Esophagus squamous epithelium (tissue), 4 donors: Measurements from ENCODE around the gene ANKH.

Experiments
- CTCF ChIP-seq, 6 experiments: fragments of 450-650 bp in 4 of 6; fragments of 200-600 bp in 2 of 6; sonication (generic) in 2 of 6; IDR thresholded peaks; one replicate each; pipeline ENCODE4 v1.5.1; 2016 to 2019; ENCODE audit warnings: antibody characterized with exemption in 6 of 6, mild to moderate bottlenecking in 4 of 6, moderate library complexity in 4 of 6
- POLR2A ChIP-seq, 4 donors: fragments of 450-650 bp; IDR thresholded peaks; one replicate each; pipeline ENCODE4 v1.6.1; 2017; ENCODE audit warnings: antibody characterized with exemption in 4 of 4, mild to moderate bottlenecking in 4 of 4, moderate library complexity in 3 of 4

GRCh38 chr5:14775857-14776256, 95.7 kb downstream of the ANKH start:
- TF ChIP-seq CTCF (IDR thresholded peaks at IDR 0.05) = no peak
- no peak for TF ChIP-seq POLR2A (IDR thresholded peaks at IDR 0.05)
